Neuronal stem cell (in vitro differentiated cells): ENCODE data around the gene NOVA2.

ENCODE experiments used
- DNase-seq: peaks from one replicate; pipeline ENCODE4 v3.0.0-alpha.2; 2013; ENCODE audit warnings: low spot score
- H2AFZ ChIP-seq: one replicate; pipeline ENCODE4 v1.6.1; 2013; ENCODE audit warnings: mild to moderate bottlenecking, low read length, inconsistent platforms
- H2AK5ac ChIP-seq: 2 replicates; pipeline ENCODE4 v1.6.1; 2013; ENCODE audit warnings: low read depth, mild to moderate bottlenecking, inconsistent platforms, low read length, moderate library complexity, mixed read lengths
- H2BK120ac ChIP-seq: 2 replicates; pipeline ENCODE4 v1.6.1; 2013; ENCODE audit warnings: low read depth, mild to moderate bottlenecking, inconsistent platforms, low read length, moderate library complexity, mixed read lengths
- H2BK12ac ChIP-seq: one replicate; pipeline ENCODE4 v1.6.1; 2013; ENCODE audit warnings: low read length, inconsistent platforms
- H2BK15ac ChIP-seq: 2 replicates; pipeline ENCODE4 v1.6.1; 2013; ENCODE audit warnings: mild to moderate bottlenecking, low read length, inconsistent platforms, mixed read lengths
- H2BK5ac ChIP-seq: one replicate; pipeline ENCODE4 v1.6.1; 2013; ENCODE audit warnings: inconsistent platforms, mild to moderate bottlenecking, low read length, moderate library complexity
- H3K14ac ChIP-seq: one replicate; pipeline ENCODE4 v1.6.1; 2013; ENCODE audit warnings: low read length, inconsistent platforms
- H3K18ac ChIP-seq: 2 replicates; pipeline ENCODE4 v1.6.1; 2013; ENCODE audit warnings: low read length, inconsistent platforms
- H3K23ac ChIP-seq: 2 replicates; pipeline ENCODE4 v1.6.1; 2013; ENCODE audit warnings: low read depth, mild to moderate bottlenecking, mixed read lengths, low read length, inconsistent platforms; ENCODE audit not compliant: poor library complexity
- H3K27ac ChIP-seq: replicated peaks from 3 replicates; pipeline ENCODE4 v1.5.1; 2013; ENCODE audit warnings: low read length, inconsistent platforms
- H3K27me3 ChIP-seq, 3 experiments: 2 replicates each; pipeline ENCODE4 v1.6.1; 2013; ENCODE audit warnings: low read length in 3 of 3, mild to moderate bottlenecking in 2 of 3, inconsistent platforms in 1 of 3, low read depth in 1 of 3, mixed read lengths in 1 of 3, moderate library complexity in 1 of 3; ENCODE audit not compliant: control insufficient read depth in 3 of 3, insufficient read depth in 3 of 3
- H3K36me3 ChIP-seq, 2 donors: replicated peaks in 1 of 2; 2 replicates each; pipeline ENCODE4 v1.6.1; 2013; ENCODE audit warnings: low read length in 2 of 2; ENCODE audit not compliant: control insufficient read depth in 2 of 2, insufficient read depth in 2 of 2
- H3K4ac ChIP-seq: 2 replicates; pipeline ENCODE4 v1.6.1; 2013; ENCODE audit warnings: inconsistent platforms, mild to moderate bottlenecking, low read length, moderate library complexity
- H3K4me1 ChIP-seq, 2 donors: 1 replicate in 1 of 2; 2 replicates in 1 of 2; pipeline ENCODE4 v1.6.1; 2013; ENCODE audit warnings: low read length in 2 of 2, low read depth in 1 of 2; ENCODE audit not compliant: control insufficient read depth in 2 of 2, insufficient read depth in 1 of 2
- H3K4me2 ChIP-seq: one replicate; pipeline ENCODE4 v1.6.1; 2013; ENCODE audit warnings: mild to moderate bottlenecking, low read length, inconsistent platforms; ENCODE audit not compliant: insufficient read depth, poor library complexity, severe bottlenecking
- H3K4me3 ChIP-seq, 2 donors: 2 replicates each; pipeline ENCODE4 v1.5.1; 2013; ENCODE audit warnings: low read length in 2 of 2, mild to moderate bottlenecking in 2 of 2, inconsistent platforms in 1 of 2, moderate library complexity in 1 of 2
- H3K79me1 ChIP-seq: one replicate; pipeline ENCODE4 v1.6.1; 2013; ENCODE audit warnings: low read depth, mild to moderate bottlenecking, inconsistent platforms, low read length, moderate library complexity
- H3K9ac ChIP-seq: one replicate; pipeline ENCODE4 v1.6.1; 2013; ENCODE audit warnings: mild to moderate bottlenecking, low read depth, low read length, inconsistent platforms; ENCODE audit not compliant: poor library complexity
- H3K9me3 ChIP-seq, 2 donors: replicated peaks in 1 of 2; 2 replicates each; pipeline versions ENCODE3 to v1.6.1; 2013; ENCODE audit warnings: low read length in 2 of 2, mild to moderate bottlenecking in 2 of 2, inconsistent platforms in 1 of 2, low read depth in 1 of 2, mixed read lengths in 1 of 2, moderate library complexity in 1 of 2; ENCODE audit not compliant: control insufficient read depth in 2 of 2, insufficient read depth in 1 of 2
- H4K8ac ChIP-seq: one replicate; pipeline ENCODE4 v1.6.1; 2013; ENCODE audit warnings: low read depth, mild to moderate bottlenecking, inconsistent platforms, low read length, moderate library complexity
- H4K91ac ChIP-seq: one replicate; pipeline ENCODE4 v1.6.1; 2013; ENCODE audit warnings: low read length, low read depth, mild to moderate bottlenecking, inconsistent platforms; ENCODE audit not compliant: poor library complexity
- WGBS, 2 donors: extraction: QIAGEN DNeasy Blood & Tissue Kit; methylation state at CpG; one replicate each; pipeline ENCODE4 v1.1.7; 2013; ENCODE audit warnings: missing lambda C conversion rate in 2 of 2, mixed read lengths in 1 of 2; ENCODE audit not compliant: insufficient read length in 2 of 2, insufficient replicate concordance in 1 of 2; ENCODE audit errors: extremely low coverage in 2 of 2; 5-methylcytosine and 5-hydroxymethylcytosine counted together

Gene NOVA2

GRCh38 chr19:45887200-45887710, 86.4 kb downstream of the NOVA2 start:
- Histone ChIP-seq H3K27ac (peak overlapping the region; percentile 11), H3K4me2 (peak overlapping the region; percentile 94), H2AK5ac (peak overlapping the region; percentile 98), H3K9ac (peak overlapping the region; percentile 72), H3K23ac (no peak overlapping the region), H2BK5ac (no peak overlapping the region), H2AFZ (peak overlapping the region; percentile 93), H3K4me1 (peaks cover 8 to 15% of the 10 kb centered on the region in 2 donors), H4K8ac (peak overlapping the region; percentile 68), H2BK12ac (no peak overlapping the region), H3K4me3 (peak overlapping the region; percentile 81 to 98), H3K27me3 (no peaks in the 10 kb centered on the region), H3K9me3 (peaks cover 0 to 4% of the 10 kb centered on the region in 2 donors), H2BK120ac (no peak overlapping the region), H3K36me3 (peaks cover 9 to 21% of the 10 kb centered on the region in 2 donors), H4K91ac (peak overlapping the region; percentile 32), H3K79me1 (peaks cover 13% of the 10 kb centered on the region), H3K18ac (peak overlapping the region; percentile 95), H3K4ac (no peak overlapping the region), H3K14ac (no peak overlapping the region), H2BK15ac (no peak overlapping the region)
- no CpG with 5 or more reads among the region's 10 CpGs for WGBS, 2 donors
- no peak for DNase-seq

DNA sequence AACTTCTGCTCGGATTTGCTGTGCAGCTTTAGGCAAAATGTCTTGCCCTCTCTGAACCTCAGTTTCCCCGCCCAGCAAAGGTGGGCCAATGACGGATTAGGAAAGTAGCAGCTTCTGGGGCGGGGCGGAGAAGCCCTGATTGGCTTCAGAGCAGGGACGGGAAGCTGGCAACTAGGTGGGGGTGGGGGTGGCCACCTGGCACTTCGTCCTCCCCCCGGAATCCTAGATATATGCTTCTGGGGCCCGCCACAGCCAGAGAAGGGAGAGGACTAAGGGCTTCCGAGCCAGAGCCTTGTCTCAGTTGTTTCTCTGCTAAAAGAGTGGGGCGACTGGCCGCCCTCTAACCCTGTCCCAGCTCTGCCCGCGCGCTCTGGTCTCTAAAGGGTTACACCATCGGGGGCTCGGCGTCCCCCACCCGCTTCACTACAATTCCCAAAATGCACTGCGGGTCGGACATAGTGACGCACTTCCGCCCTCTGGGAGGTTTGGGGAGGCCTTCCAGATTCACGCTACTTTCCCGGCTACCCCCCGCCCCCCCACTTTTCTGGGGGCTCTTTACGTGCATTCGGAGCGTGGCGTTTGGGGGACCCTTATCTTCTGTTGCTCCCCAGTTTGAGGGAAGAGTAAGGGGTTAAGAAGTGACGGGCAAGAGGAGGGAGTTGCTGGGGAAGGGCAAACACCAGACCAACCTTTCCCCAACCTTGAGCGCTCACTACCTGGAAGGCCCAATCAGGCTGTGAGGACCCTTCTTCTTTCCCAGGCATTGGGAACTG, 87.1 kb downstream of the NOVA2 start:
- DNase-seq: peak; percentile 91
- WGBS, 2 donors: no CpG with 5 or more reads among the region's 32 CpGs
- Histone ChIP-seq H2BK12ac (no peak overlapping the region), H3K4me2 (peak overlapping the region; percentile 94), H3K18ac (peak overlapping the region; percentile 95), H3K4me1 (peaks cover 8 to 18% of the 10 kb centered on the region in 2 donors), H3K9ac (peak overlapping the region; percentile 72), H4K8ac (peak overlapping the region; percentile 68), H2BK5ac (peak overlapping the region; percentile 95), H3K27ac (peak overlapping the region; percentile 85), H2AK5ac (peak overlapping the region; percentile 98), H4K91ac (no peak overlapping the region), H3K4ac (no peak overlapping the region), H3K27me3 (no peaks in the 10 kb centered on the region), H2BK15ac (no peak overlapping the region), H2AFZ (peak overlapping the region; percentile 93), H3K36me3 (peaks cover 8 to 21% of the 10 kb centered on the region in 2 donors), H3K23ac (peak overlapping the region; percentile 98), H3K4me3 (peak overlapping the region; percentile 89 to 98), H3K14ac (no peak overlapping the region), H3K79me1 (peaks cover 13% of the 10 kb centered on the region), H3K9me3 (peaks cover 0 to 4% of the 10 kb centered on the region in 2 donors), H2BK120ac (no peak overlapping the region)

- peaks cover 13% of the 10 kb centered on the region for H3K79me1 ChIP-seq
- H3K4ac ChIP-seq: peak within 1 kb of the TSS; percentile 4
- H2BK12ac ChIP-seq: peak within 1 kb of the TSS; percentile 58
- no peak within 1 kb of the TSS for H2BK120ac ChIP-seq
- H3K14ac ChIP-seq: no peak within 1 kb of the TSS
- H3K27me3 ChIP-seq: no peaks in the 10 kb centered on the region
- peak within 1 kb of the TSS; percentile 93 for H2AFZ ChIP-seq
- peak; percentile 92 for DNase-seq
- H3K18ac ChIP-seq: peak within 1 kb of the TSS; percentile 95
- H3K9ac ChIP-seq: peak within 1 kb of the TSS; percentile 97
- H2BK15ac ChIP-seq: peak within 1 kb of the TSS; percentile 26
- H4K91ac ChIP-seq: no peak within 1 kb of the TSS
- peak within 1 kb of the TSS; percentile 95 for H2BK5ac ChIP-seq
- peak within 1 kb of the TSS; percentile 85 for H3K27ac ChIP-seq
- H4K8ac ChIP-seq: peak within 1 kb of the TSS; percentile 68
- H3K4me3 ChIP-seq: peak within 1 kb of the TSS; percentile 89 to 98
- peaks cover 8 to 18% of the 10 kb centered on the region in 2 donors for H3K4me1 ChIP-seq
- H3K4me2 ChIP-seq: peak within 1 kb of the TSS; percentile 94
- H3K36me3 ChIP-seq: peaks cover 8 to 21% of the 10 kb centered on the region in 2 donors
- H2AK5ac ChIP-seq: peak within 1 kb of the TSS; percentile 98
- WGBS, 2 donors: no CpG with 5 or more reads among the region's 107 CpGs
- H3K9me3 ChIP-seq: peaks cover 0 to 4% of the 10 kb centered on the region in 2 donors
- H3K23ac ChIP-seq: peak within 1 kb of the TSS; percentile 98
Measured at GRCh38 chr19:45885556-45886426, 87.9 kb downstream of the NOVA2 start, which contains the start of gene IRF2BP1. IRF2BP1 (minus strand) TSS chr19:45886141; CDS start chr19:45885774, 367 bp downstream.
